HG03520 (cell line): ENCODE measurements around the gene EPHB1.

Experiments used
- ATAC-seq: cut with Tn5 transposase; IDR thresholded peaks from one replicate; pipeline ENCODE4 v1.9.1; 2021; ENCODE audit warnings: mild to moderate bottlenecking, moderate library complexity; ENCODE audit not compliant: unreplicated experiment

Gene EPHB1

GRCh38 chr3:134794950-134795745 is at the start of gene EPHB1:
Gene EPHB1, plus strand, starts transcription at chr3:134795260.
- ATAC-seq: peak; percentile 79

DNA sequence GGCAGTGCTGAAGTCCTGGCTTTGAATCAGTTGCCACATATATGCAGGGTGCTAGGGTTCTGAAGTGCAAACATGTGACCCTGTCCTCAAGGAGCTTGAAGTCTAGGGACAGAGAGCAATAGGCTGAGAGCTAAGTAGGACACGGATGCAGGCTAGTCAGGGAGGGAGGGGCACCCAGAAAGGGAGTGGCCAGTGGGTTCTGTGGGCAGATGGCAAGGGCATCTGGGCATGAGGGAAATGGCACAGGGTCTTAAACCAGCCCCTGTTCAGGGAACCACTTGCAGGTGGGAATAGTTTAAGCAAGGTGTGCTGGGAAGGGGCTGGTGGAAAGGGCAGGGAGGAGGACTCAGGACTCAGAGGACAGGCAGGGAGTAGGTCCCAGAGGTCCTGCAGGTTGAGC is 46.4 kb upstream of the EPHB1 start:
- no peak for ATAC-seq

GRCh38 chr3:134749174-134749573 is 45.9 kb upstream of the EPHB1 start:
- no peak for ATAC-seq

GRCh38 chr3:134749802-134750553 is 45.1 kb upstream of the EPHB1 start:
- ATAC-seq: no peak

- ATAC-seq: no peak
Observed at GRCh38 chr3:134751831-134752230, 43.2 kb upstream of the EPHB1 start.

- ATAC-seq: no peak
Observed at GRCh38 chr3:134752761-134753461, 42.1 kb upstream of the EPHB1 start.

- ATAC-seq: no peak
Observed at GRCh38 chr3:134753999-134754742, 40.9 kb upstream of the EPHB1 start.

- ATAC-seq: peak; percentile 71
Observed at GRCh38 chr3:134754768-134755559, 40.1 kb upstream of the EPHB1 start.

- ATAC-seq: no peak
Observed at GRCh38 chr3:134755821-134756220, 39.2 kb upstream of the EPHB1 start.

- no peak for ATAC-seq
Observed at GRCh38 chr3:134757549-134758069, 37.5 kb upstream of the EPHB1 start.

DNA sequence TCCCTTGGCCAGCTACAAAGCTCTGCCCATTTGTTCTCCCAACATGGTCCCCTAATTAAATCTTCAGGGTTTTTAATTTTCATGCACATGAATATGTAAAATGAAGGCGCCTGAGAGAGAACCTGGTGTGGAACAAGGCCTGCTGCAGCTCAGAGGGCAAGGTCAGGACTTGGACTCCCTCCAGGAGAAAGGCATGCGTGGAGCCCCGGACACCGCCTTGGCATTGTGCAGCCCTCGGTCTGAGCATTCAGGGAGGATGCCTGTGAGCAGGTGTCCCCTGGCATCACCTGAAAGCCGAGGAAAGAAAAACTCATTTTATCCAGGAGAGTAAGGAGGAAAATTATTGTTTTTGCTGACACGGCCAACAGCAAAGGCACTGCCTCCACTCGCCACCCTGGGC is 33.8 kb upstream of the EPHB1 start:
- ATAC-seq: no peak

DNA sequence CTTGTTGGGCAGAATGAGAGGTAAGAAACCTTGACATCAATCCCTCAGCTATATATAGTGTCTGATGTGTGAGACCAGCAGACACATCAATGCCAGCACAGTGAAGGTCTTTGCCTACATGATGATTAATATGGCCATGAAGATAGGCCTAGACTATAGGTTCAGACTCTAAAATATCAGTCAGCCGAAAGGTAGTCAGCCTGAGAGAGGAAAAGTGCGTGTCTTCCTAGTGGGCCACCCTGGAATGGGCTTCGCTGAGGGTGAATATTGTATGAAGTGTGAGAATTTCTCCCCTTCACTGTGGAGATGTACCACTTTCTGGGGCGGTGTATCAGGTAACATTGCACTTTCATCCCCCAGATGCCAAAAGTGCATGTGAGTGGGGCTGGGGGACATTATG is 33.0 kb upstream of the EPHB1 start:
- ATAC-seq: no peak

- ATAC-seq: no peak
Observed at GRCh38 chr3:134765468-134765867, 29.6 kb upstream of the EPHB1 start.

- no peak for ATAC-seq
Observed at GRCh38 chr3:134766290-134766689, 28.8 kb upstream of the EPHB1 start.

GRCh38 chr3:134768116-134768515 is 26.9 kb upstream of the EPHB1 start:
- ATAC-seq: no peak

- ATAC-seq: no peak
Observed at GRCh38 chr3:134768837-134769236, 26.2 kb upstream of the EPHB1 start.

- ATAC-seq: no peak
Observed at GRCh38 chr3:134769287-134769868, 25.7 kb upstream of the EPHB1 start.

DNA sequence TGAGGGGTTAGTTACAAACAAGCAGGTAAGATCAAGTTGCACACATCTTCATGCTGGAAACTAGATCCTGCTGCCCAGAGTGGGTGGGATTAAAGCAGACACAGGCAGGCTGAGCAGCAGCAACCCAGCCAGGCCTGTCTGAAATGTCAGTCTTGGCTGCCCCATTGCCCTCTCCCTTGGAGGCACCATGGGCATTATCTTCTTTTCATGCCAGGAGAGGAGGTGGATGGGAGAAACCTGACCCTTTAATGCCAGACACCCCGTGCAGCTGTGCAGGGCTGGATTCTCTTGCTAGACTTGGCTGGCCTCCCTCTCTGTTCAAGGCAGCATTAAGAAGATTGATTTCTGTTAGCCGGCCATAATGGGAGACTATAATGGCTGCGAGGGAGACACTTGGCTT is 23.0 kb upstream of the EPHB1 start:
- ATAC-seq: no peak

DNA sequence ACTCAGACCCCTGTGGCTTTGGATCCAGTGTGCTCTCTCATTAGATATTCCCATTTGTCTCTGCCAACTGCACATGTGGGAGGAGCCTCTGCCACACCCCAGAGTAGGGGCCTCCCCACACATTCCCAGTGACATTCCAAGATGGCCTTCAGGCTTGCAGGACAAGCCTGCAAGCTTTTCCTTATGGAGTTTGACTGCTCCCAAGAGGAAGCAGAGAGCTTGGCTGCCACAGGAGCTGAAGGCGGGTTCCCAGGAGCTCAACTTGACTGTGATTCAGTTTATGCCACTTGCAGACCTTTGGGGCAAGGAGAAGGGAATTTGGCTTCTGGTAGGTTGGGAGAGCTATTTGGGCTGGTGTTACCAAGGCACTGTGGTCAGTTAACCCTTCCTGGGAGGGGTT is 22.5 kb upstream of the EPHB1 start:
- ATAC-seq: no peak

DNA sequence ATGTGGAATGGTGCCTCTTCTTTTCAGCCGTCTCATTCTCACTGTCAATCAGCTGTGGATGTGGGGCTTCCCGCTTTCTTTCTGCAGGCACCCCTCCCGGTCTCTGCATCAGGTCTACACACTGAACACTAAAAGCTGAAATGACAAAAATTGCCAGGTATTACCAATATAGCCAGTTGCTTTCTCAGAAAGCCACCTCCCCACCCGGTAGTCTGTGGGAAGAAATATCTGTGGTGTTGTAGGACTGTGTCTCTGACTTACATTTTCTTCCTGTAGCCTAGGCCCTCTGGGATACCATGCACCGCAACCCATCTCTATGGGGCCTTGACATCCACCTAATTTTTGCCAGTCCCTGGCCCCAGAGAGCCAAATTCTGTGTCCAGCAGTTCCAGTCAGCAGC is 19.2 kb upstream of the EPHB1 start:
- ATAC-seq: no peak
